ENCODE results near the gene KRTAP10-8.

GRCh38 chr21:44623575-44623974 lies 11.7 kb downstream of the KRTAP10-8 start:
- TF ChIP-seq TAF1 (IDR thresholded peaks at IDR 0.05; ENCODE audit: low read depth) (no peak), SMC3 (conservative IDR thresholded peaks at IDR 0.05; ENCODE audit: poor library complexity) (no peak), CTCF (IDR thresholded peaks at IDR 0.05; ENCODE audit: poor library complexity, severe bottlenecking) (no peak), RAD21 (conservative IDR thresholded peaks at IDR 0.05) (no peak), EZH2 (IDR thresholded peaks at IDR 0.05; ENCODE audit: borderline replicate concordance, insufficient read depth, low read length, poor library complexity, severe bottlenecking) (no peak), REST (IDR thresholded peaks at IDR 0.05; ENCODE audit: borderline replicate concordance) (no peak), EP300 (conservative IDR thresholded peaks at IDR 0.05; ENCODE audit: poor library complexity, severe bottlenecking) (no peak), POLR2AphosphoS5 (IDR thresholded peaks at IDR 0.05) (no peak), MXI1 (conservative IDR thresholded peaks at IDR 0.05; ENCODE audit: poor library complexity, severe bottlenecking) (no peak)
